ENCODE data around the gene DNAJC25.

DNAJC25 gene

GRCh38 chr9:111674319-111674718 lies 43.2 kb downstream of the DNAJC25 start:
- no peak for DNase-seq

- no peak for DNase-seq
Observed at GRCh38 chr9:111676116-111676515, 45.0 kb downstream of the DNAJC25 start.

- DNase-seq: no peak
Observed at GRCh38 chr9:111678293-111678692, 47.2 kb downstream of the DNAJC25 start.

DNA sequence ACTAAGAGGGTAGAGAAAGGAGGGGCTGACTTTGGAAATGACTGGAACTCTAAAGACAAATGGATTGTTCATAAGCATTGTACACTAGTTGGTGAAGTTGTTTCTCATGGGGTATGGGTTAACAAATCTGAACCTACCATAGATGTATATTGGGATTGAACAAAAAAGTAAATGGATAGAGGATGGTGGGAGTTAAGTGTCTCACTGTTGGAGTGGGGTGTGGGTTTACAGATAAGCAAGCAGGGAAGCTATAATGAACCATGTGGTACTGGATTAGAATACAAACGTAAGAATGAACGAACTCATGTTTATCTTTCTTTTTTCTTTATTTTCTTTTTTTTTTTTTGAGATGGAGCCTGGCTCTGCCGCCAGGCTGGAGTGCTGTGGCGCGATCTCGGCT lies 48.1 kb downstream of the DNAJC25 start:
- DNase-seq: no peak

GRCh38 chr9:111683392-111683791 lies 52.3 kb downstream of the DNAJC25 start:
- DNase-seq: no peak

DNA sequence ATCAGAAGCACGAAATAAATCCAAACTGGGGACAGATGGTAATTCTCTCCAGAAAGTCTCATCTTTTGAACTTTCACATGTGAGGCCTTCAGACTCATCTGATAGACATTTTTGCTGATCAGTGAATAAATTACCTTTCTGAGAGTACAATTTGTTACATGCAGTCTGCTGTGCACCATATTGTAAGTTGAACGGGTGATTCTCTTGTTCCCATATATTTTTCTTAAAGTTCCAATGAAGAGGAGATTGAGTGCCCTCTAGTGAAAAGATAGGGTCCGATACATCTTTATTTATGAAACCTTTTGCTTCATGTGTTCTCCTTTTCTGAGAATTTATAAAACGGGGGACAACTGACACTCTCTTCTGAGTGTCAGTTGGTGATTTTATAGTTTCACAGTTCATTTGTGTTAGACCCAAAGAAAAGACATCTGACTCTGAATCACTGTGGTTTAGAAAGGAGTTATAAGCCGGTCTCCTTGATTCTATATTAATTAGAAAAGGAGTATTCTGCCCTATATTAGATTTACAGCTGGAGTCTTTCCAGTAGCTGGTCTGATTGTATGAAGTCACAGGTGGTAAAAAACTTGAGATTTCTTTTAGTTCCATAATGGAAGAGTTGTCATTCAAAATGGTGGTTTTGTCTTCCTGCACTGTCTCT lies 60.7 kb downstream of the DNAJC25 start:
- DNase-seq: peak; percentile 39

DNA sequence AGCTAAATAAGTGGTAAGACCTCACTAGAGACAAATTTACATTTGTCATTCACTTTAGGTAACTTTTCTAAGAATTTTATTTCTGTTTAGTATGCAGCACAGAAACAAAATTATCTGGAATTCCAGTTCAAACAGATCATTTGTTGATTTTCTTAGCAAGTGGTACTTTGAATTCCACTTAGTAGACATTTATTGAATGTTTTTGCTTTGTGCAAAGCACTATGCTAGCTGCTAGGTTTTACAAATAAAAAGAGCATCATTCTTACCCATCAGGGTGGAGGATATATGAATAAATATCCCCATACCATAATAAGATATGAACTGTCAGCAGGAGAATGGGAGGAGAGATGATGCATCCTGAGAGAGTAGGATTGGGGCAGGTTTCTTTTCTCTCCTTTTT lies 65.7 kb downstream of the DNAJC25 start:
- DNase-seq: no peak

GRCh38 chr9:111700776-111701175 lies 69.6 kb downstream of the DNAJC25 start:
- DNase-seq: no peak
